ENCODE measurements around the gene ZNF684.
"Not testable (repeated sequence)": the region's sequence is repeated elsewhere in the genome, so short reads cannot be mapped to it uniquely, and the experiment has no call there.

The ZNF684 gene

DNA sequence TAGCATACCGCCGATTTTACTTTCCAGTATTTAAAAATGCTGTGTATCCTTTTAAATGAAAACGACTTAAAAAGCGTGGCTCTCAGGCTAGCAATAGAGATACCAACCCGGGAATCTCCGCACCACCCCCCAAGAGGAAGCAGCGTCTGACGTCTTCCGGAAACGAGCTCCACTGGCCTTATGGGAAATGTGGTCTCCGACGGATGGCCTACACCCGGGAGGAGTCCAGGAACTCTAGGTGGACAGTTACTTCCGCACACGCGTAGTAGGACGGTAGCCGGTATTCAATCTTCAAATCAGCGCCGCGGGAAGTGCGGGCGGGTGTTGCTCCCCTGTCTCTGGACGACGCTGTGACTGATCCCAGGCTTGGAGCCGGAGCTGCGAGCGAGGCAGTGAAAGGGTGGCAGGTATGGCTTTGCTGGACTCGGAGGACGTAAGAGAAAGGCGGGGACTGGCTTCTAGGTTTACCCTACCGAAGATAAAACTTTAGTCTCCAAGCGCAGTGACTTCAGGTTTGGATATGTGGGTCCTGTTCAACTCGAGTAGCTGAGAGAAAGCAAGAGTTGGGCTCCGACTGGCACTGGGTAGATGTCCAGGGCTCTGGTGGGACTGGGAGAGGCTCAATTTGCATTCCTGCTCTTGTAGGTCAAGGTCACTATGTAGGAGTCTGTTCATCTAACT, at the start of gene ZNF684:
Gene ZNF684, plus strand, starts transcription at position 257 of the 681 bp plus-strand sequence. CDS start 1,530 bp downstream, outside the sequence.
- peak; percentile 43 for DNase-seq

DNA sequence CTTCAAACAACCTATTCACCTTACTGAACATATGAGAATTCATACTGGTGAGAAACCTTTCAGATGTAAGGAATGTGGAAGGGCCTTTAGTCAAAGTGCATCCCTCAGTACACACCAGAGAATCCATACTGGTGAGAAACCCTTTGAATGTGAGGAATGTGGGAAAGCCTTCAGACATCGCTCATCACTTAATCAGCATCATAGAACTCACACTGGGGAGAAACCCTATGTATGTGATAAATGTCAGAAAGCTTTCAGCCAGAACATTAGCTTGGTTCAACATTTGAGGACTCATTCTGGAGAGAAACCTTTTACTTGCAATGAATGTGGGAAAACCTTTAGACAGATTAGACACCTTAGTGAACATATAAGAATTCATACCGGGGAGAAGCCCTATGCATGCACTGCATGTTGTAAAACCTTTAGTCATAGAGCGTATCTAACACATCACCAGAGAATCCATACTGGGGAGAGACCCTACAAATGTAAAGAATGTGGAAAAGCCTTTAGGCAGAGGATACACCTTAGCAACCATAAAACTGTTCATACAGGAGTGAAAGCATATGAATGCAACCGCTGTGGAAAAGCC, 36.0 kb upstream of the ZNF684 start:
- DNase-seq: no peak

DNA sequence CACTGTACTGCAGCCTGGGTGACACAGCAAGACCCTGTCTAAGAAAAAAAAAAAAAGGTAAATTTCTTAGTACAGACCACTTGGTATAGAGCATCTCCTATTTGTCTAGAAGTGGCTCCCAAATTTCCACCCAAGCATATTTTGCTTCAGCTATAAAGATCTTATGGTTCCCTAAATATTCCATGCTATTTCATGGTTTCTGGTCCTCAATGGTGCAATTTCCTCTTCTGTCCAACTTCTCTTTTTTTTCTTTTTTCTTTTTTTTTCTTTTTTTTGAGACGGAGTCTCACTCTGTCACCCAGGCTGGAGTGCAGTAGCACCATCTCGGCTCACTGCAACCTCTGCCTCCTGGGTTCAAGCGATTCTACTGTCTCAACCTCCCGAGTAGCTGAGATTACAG, 28.8 kb upstream of the ZNF684 start:
- not testable (repeated sequence) for DNase-seq

DNA sequence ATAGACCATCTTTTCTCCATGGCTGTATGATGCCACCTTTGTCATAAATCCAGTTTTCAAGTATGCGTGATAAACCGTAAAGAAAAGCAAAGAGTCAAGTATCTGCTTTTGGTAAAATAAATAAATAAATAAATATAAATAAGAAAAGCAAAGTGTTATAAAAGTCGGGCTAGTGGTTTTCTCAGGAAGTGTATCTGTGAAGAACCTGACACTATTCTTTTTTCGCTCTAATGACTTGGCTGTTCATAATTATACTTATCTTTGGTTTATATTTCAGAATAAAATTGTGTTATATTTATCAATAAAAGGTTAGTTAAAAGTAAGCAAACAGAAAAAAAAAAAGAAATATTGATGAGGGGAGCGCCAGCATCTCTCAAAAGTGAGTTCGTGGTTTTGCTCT, 23.5 kb upstream of the ZNF684 start:
- no peak for DNase-seq

DNA sequence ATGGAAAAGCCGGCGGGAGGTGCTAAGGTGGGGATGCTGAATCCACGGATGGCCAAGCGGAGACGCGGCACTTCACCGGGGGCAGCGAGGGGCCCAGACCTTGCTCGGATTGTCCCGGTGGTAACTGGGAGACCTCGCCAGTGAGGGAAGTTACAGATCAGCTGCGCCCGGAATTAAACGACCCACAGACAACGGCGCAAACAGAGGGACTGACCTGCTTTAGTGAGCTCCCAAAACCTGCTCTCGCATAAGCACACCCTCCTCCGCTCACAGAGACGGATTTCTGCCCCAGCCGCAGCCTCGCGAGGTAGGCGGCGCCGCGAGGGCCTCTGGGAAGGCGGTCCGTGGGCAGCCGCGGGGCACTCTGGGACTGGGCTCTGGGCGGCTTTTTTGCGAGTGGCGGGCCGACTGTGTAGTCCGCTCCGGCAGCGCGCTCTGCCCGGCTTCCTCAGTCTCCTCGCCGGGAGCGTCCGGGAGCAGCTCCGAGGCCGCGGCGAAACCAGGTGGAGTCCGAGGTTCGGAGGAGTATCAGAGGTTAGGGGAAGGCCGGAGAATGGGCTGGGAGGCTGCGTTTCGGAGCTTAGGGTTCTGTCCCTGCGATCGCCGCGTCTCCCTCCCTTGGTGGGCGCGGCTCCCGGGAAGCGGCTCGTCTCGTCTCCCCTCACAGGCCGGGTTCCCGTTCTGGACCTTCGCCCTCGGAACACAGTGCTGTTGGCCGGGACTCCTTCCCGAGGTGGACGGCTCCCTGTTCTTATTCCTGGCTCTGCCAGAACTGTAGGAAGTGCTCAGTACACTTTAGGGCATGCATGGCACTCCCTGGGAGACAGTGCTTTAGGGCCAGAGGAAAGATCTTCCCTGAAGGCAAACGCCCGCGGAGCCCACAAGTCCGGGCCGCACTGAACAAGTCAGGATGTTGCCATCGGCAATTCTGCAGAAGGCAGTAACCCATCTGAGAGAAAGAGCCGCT, 22.8 kb upstream of the ZNF684 start, which contains the start of gene EXO5:
Gene EXO5, plus strand, starts transcription at position 393 of the 967 bp plus-strand sequence. CDS start 5,778 bp downstream, outside the sequence.
- peak; percentile 17 for DNase-seq

DNA sequence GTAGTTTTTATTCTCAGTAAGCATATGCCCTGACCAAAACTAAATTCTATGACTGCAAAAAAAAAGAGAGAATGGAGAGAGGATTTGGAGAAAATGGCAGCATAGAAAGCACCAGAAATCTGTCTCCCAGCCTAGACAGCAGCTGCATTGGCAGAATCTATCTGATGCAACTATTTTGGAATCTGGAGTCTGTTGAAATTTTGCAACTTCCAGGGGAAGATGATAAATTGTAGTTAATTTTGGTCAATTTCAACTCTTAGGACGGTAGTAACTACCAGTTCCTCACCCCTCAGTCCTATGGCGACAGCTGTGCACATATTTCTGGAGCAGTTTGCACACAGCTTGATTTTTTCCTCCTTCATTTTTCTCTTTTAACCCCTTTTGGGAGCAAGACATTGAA, 11.9 kb upstream of the ZNF684 start:
- DNase-seq: no peak

DNA sequence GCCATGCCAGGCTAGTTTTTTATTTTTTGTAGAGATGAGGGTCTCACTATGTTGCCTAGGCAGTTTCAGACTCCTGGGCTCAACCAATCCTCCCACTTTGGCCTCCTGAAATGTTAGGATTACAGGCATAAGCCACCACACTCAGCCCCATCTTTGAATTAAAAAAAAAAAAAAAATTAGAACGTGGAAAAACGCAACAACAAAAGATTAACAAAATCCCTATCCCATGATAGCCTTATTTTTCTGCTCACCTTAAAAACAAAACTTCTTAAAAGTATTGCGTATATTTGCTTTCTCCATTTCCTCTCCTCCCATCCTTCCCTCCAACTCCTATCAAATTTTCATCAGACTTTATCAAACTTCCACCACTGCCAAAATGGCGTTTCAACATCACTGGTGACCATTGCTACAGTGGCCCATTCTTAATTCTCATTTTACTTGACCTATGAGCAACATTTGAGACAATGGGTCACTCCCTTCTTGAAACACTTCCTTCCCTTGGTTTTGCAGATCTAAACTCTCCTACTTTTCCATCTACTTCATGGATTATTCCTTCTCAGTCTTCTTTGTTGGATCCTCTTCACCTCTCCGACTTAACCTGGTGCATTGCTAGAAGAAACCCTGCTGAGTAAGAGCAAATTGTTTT, 579 bp upstream of the ZNF684 start:
- no peak for DNase-seq

DNA sequence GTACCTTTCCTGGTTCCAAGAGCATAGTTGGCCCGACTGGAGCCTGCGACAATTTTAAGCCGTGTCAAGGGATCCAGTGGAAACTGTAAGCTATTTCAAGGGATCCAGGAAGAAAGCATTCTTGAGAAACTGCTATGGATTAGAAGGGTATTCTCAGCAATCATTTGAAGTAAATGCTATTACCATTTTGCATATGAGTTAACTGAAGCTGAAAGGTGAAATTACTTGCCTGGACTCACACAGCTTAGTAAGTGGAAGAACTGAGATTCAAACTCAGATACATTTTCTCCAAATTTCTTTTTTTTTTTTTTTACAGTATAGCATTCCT, 589 bp downstream of the ZNF684 start:
- DNase-seq: no peak

DNA sequence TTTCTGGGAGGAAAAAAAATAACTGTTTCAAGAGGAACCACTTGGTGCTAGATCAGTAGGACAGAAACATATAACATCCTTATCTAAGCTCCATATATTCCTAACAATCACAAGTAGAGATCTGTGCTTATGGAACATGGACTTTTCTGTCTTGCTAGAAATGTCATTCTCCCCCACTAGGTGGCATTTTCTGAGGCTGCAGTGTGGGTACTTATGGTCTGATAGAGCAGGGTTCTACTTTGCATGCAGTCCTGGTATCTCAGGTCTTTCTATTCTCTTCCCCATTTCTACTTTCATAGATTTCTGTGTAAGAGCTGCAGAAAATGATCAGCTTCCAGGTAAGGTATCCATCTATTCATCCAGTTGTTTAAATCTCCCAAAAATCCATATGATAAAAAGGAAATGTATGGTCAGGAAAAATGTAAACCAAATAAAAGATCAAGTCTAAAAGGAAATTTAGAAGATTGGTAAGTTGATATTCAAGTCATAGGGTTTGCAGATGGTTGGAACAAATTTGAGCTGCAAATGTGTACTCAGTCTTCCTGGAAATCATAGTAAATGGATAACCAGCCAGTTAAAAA, 1.5 kb downstream of the ZNF684 start:
- peak; percentile 20 for DNase-seq

DNA sequence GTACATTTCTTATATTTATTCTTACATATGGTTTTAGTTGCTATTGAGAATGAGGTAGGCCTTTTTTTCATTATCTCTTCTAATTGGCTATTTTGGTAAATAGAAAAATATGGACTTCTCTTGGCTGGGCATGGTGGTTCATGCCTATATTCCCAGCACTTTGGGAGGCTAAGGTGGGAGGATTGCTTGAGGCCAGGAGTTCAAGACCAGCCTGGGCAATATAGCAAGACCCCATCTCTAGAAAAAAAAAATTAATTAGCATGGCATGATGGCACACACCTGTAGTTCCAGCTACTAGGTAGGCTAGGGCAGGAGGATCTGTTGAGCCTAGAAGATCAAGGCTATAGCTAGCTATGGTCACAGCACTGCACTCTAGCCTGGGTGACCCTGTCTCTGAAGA, 3.2 kb downstream of the ZNF684 start:
- DNase-seq: no peak

DNA sequence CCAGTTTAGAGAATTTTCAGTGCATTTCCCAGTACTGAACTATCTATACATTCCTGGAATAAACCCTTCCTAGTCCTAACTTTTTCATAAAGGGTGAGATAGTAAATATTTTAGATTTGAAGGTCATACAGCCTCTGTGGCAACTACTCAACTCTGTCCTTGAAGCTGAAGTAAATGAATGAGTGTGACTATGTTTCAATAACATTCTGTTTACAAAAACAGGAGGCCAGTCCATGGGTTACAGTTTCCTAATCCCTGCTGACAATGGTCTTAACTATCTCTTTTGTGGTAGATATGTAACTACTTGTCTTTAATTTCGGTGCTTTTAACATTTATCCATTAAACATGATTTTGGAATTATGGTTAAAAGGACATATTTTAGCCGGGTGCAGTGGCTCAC, 4.3 kb downstream of the ZNF684 start:
- DNase-seq: no peak

DNA sequence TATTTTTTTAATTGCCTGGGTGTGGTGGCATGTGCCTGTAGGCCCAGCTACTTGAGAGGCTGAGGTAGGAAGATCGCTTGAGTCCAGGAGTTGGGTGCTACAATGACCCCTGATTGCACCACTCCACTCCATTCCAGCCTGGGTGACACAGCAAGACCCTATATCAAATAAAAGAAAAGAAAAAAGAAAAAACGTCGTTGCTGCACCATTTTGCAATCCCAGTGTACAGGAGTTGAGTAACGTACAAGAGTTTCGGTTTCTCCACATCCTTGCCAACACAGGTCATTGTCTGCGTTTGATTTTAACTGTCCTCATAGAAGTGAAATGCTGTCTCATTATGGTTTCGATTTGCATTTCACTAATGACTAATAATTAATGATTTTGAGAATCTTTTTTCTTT, 7.9 kb downstream of the ZNF684 start:
- DNase-seq: no peak

DNA sequence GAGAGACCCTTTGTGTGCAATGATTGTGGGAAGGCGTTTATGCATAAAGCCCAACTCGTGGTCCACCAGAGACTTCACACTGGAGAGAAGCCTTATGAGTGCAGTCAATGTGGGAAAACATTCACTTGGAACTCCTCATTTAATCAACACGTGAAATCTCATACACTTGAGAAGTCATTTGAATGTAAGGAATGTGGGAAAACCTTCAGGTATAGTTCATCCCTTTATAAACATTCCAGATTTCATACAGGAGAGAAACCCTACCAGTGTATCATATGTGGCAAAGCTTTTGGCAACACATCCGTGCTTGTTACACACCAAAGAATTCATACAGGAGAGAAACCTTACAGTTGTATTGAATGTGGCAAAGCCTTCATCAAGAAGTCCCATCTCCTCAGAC, 15.5 kb downstream of the ZNF684 start:
- no peak for DNase-seq

DNA sequence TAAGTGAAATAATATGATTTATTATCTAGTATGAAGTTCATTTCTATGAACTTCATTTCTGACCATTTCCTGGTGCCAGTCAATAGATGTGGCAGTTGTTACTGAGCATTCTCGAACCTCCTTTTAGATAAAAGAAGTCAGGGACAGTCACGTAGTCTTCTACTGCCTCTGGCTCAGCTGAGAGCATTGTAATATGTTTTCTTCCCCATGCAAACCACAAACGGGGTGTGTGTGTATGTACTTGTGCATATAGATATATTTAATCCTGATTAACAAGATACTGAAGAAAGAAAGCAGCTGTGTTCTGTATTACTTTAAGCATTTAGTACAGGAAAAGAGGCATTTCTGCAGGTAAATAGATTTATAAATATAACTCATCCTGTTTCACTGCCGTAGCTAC, 21.6 kb downstream of the ZNF684 start:
- no peak for DNase-seq

DNA sequence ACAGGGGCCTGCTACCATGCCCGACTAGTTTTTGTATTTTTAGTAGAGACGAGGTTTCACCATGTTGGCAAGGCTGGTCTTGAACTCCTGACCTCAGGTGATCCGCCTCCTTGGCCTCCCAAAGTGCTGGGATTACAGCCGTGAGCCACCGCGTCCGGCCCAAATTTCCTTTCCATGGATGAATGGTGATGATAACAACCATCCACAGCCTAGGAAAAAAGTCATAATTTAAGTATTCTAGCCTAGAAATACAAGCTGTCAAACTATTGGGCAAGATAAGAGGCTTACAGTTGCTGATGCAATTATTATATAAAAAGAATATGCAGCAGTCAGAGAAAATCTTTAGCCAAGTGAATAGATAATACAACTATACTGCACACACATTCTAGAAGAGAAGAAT, 23.4 kb downstream of the ZNF684 start:
- DNase-seq: not testable (repeated sequence)

DNA sequence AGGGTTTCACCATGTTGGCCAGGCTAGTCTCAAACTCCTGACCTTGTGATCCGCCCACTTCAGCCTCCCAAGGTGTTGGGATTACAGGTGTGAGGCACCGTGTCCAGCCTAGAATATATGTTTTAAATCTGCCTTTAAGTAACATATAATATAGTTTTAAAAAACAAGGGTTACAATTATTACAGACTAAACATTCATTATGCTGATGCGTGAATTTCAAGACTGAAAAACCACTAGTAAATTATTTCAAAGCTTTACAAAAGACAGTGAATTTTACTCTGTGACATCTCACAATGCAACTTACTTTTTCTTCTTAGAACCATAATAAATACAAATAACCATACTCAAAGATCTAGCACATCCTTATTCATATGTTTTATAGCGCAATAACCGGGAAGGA, 24.7 kb downstream of the ZNF684 start:
- DNase-seq: no peak

DNA sequence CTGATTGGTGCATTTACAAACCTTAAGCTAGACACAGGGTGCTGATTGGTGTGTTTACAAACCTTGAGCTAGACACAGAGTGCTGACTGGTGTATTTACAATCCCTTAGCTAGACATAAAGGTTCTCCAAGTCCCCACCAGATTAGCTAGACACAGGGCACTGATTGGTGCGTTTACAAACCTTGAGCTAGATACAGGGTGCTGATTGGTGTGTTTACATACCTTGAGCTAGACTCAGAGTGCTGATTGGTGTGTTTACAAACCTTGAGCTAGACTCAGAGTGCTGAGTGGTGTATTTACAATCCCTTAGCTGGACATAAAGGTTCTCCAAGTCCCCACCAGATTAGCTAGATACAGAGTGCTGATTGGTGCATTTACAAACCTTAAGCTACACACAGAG, 26.8 kb downstream of the ZNF684 start:
- DNase-seq: not testable (repeated sequence)

DNA sequence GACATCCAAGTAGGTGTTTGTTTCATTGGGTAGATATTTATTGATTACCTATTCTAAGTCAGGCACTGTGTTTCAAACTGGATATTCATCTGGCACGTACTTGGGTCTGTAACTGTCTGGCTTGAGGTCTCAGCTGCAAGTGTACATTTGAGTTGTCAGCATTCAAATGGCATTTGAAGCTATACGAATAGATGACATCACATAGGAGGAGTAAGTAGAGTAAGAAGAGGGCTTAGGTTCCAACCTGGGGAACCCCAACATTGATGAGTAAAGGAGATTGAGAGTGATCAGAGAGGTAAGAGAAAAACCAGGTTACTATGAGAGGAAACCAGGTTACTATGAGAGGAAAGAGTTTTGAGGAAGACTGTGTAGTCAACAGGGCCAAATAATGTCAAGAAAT, 30.7 kb downstream of the ZNF684 start:
- DNase-seq: no peak

DNA sequence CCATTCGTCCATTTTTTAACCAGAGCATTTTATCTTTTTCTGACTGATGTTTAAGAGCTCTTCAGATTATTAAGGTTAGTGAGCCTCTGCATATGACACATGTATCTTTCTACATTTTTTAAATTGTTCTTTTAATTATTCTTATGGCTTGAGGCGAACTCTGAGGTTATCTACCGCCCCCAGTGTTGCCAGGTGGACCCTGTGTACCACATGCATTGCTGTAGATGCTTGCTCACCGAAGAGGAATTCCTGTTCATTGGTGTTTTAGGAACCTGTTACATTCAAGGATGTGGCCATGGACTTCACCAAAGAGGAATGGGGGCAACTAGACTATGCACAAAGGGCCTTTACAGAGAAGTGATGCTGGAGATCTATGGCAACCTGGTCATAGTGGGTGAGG, 31.8 kb downstream of the ZNF684 start:
- DNase-seq: no peak

DNA sequence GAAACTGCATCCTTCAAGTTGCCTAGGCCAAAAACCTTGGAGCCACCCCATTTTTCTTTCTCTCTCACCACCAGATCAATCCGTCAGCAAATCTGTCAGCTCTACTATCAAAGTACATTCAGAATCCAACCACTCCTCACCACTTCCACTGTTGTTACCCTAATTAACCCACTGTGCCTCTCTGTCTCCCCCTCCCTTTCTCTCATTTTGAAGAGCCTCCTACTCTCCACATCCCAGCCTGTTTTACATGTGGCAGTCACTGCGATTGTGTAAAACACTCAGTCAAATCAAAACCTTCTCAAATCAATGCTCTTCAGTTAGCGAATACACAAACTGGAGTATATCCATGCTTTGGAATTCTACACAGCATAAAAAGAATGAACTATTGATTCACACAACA, 33.1 kb downstream of the ZNF684 start:
- no peak for DNase-seq

DNA sequence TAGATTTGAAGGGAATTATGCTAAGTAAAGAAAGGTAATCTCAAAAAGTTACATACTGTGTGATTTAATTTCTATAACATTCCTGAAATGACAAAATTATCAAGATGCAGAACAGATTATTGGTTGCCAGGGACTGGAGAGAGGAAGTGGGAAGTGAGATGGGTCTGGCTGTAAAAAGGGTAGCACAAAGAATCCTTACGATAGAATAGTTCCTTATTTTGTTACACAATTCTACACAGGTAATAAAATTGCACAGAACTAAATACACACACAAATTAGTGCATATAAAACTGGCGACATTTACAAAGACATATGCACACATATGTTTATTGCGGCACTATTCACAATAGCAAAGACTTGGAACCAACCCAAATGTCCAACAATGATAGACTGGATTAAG, 33.5 kb downstream of the ZNF684 start:
- DNase-seq: no peak

DNA sequence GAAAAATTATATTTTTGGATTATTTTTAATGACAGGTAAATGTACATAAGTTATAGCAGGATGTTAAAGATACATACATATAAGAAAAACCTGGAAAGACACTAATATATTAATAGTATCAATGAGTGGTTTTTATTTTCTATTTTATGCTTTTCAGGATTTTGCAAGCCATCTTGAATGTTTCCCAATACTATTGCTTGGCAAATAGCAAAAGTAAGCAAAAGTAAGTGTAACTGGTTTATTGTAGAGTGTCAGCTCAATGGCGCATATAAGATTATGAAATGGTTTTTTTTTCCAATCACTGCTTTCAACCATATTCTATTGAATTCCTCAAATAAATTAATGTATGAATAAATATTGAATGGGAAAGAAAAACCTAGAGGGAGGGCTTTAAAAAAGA, 36.4 kb downstream of the ZNF684 start:
- no peak for DNase-seq

DNA sequence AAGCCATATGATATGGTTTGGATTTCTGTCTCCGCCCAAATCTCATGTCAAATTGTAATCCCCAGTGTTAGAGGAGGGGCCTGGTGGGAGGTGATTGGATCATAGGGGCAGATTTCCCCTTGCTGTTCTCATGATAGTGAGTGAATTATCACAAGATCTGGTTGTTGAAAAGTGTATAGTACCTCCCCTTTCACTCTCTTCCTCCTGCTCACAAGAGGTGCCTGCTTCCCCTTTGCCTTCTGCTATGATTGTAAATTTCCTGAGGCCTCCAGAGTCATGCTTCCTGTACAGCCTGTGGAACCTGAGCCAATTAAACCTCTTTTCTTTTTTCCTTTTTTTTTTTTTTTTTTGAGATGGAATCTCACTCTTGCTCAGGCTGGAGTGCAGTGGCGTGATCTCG, 43.4 kb downstream of the ZNF684 start:
- not testable (repeated sequence) for DNase-seq

All from 8988T (cell line).